ENCODE results near the gene STX1B. TPM values are rescaled to one million over a fixed set of nuclear protein-coding genes. Genes with fewer than 3 reads are reported as not detected.
"Not testable (repeated sequence)": the region's sequence is repeated elsewhere in the genome, so short reads cannot be mapped to it uniquely, and the experiment has no call there.

The STX1B gene
- total RNA-seq, 2 experiments from 2014 or later, result 0.47 to 2.1 TPM

DNA sequence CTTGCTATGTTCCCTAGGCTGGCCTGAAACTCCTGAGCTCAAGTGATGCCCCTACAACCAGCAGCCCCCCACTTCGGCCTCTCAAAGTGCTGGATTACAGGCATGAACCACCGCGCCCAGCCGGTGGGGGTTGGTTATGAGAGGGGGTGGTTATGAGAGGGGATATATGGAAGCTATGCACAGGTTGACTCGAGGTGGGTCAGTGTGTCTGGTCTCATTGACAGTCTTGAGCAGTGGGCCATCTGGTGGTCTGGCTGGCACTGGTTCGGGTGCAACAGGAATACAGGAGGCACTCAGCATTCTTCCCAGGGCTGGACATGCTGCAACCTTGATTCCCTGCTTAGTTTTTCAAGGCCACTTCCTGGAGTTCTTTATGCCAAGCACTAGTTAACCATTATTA is 5.6 kb upstream of the STX1B start:
- no TSS peak for BruUV-seq (replicated peaks)
- H3K79me2 ChIP-seq (ENCODE audit: insufficient read depth, low read depth, low read length), result no peaks in the 10 kb centered on the region
- intact Hi-C loops (cut with micrococcal nuclease; ENCODE audit: unreplicated experiment), result no loop called here
- no peaks in the 10 kb centered on the region for H3K9me2 ChIP-seq (ENCODE audit: insufficient read depth, low read length)
- ChIA-PET POLR2A (interaction anchor here (0.7 kb wide), 1 partner anchor 490 kb away, joined by 4 read pairs; no protein-coding TSS in a partner anchor), CTCF (ENCODE audit: unreplicated experiment) (no interaction called here)
- H2AFZ ChIP-seq (ENCODE audit: low read length), result no peak overlapping the region
- H3K4me2 ChIP-seq (ENCODE audit: low read length), result no peak overlapping the region
- H3K4me3 ChIP-seq (ENCODE audit: low read depth, low read length, poor library complexity, severe bottlenecking), result no peak overlapping the region
- DNase-seq (ENCODE audit: low spot score), result peak; percentile 19
- no peaks in the 10 kb centered on the region for H4K20me1 ChIP-seq (ENCODE audit: insufficient read depth, low read length)
- no peaks in the 10 kb centered on the region for H3K36me3 ChIP-seq (ENCODE audit: insufficient read depth, low read length)
- no peaks in the 10 kb centered on the region for H3K4me1 ChIP-seq (ENCODE audit: insufficient read depth, low read length, poor library complexity, severe bottlenecking)
- H3K27ac ChIP-seq (ENCODE audit: low read depth, low read length, poor library complexity, severe bottlenecking), result no peak overlapping the region
- H3K9me3 ChIP-seq (ENCODE audit: low read length), result no peaks in the 10 kb centered on the region
- TF ChIP-seq, protein P1, sequence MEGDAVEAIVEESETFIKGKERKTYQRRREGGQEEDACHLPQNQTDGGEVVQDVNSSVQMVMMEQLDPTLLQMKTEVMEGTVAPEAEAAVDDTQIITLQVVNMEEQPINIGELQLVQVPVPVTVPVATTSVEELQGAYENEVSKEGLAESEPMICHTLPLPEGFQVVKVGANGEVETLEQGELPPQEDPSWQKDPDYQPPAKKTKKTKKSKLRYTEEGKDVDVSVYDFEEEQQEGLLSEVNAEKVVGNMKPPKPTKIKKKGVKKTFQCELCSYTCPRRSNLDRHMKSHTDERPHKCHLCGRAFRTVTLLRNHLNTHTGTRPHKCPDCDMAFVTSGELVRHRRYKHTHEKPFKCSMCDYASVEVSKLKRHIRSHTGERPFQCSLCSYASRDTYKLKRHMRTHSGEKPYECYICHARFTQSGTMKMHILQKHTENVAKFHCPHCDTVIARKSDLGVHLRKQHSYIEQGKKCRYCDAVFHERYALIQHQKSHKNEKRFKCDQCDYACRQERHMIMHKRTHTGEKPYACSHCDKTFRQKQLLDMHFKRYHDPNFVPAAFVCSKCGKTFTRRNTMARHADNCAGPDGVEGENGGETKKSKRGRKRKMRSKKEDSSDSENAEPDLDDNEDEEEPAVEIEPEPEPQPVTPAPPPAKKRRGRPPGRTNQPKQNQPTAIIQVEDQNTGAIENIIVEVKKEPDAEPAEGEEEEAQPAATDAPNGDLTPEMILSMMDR (conservative IDR thresholded peaks at IDR 0.05; ENCODE audit: low read length), result peak; percentile 41
- no peak for TF ChIP-seq EZH2phosphoT487 (IDR thresholded peaks at IDR 0.05; ENCODE audit: borderline replicate concordance, low read depth, low read length)

DNA sequence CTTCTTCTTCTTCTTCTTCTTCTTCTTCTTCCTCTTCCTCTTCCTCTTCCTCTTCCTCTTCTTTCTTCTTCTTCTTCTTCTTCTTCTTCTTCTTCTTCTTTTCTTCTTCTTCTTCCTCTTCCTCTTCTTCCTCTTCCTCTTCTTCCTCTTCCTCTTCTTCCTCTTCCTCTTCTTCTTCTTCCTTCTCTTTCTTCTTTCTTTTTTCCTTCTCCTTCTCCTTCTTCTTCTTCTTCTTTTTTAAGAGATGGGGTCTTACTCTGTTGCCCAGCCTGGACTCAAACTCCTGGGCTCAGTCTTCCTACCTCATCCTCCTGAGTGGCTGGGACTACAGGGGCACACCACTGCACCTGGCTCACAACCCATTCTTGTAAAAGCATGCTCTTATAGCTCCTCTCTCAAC is 2.9 kb upstream of the STX1B start:
- intact Hi-C loops (cut with micrococcal nuclease; ENCODE audit: unreplicated experiment); H3K4me2 ChIP-seq (ENCODE audit: low read length); H3K9me3 ChIP-seq (ENCODE audit: low read length); H3K4me1 ChIP-seq (ENCODE audit: insufficient read depth, low read length, poor library complexity, severe bottlenecking); CTCF ChIA-PET (ENCODE audit: unreplicated experiment); H3K4me3 ChIP-seq (ENCODE audit: low read depth, low read length, poor library complexity, severe bottlenecking); H3K36me3 ChIP-seq (ENCODE audit: insufficient read depth, low read length); H3K27ac ChIP-seq (ENCODE audit: low read depth, low read length, poor library complexity, severe bottlenecking); H3K9me2 ChIP-seq (ENCODE audit: insufficient read depth, low read length); H4K20me1 ChIP-seq (ENCODE audit: insufficient read depth, low read length); H2AFZ ChIP-seq (ENCODE audit: low read length); BruUV-seq (replicated peaks); H3K79me2 ChIP-seq (ENCODE audit: insufficient read depth, low read depth, low read length); DNase-seq (ENCODE audit: low spot score): not testable (repeated sequence)
- POLR2A ChIA-PET, result interaction anchor here (1.1 kb wide), 1 partner anchor 267 kb away, joined by 3 read pairs; no protein-coding TSS in a partner anchor

DNA sequence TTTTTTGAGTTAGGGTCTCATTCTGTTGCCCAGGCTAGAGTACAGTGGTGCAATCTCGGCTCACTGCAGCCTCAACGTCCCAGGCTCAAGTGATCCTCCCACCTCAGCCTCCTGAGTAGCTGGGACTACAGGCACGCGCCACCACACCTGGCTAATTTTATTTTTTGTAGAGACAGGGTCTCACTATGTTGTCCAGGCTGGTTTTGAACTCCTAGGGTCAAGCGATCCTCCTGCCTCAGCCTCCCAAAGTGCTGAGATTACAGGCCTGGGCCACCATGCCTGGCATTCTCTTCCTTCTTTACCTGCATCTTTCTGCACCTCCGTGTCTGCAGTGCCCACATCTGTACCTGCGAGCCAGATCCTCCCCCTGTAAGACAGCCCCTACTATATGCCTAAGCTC is 1.4 kb upstream of the STX1B start:
- H3K4me1 ChIP-seq (ENCODE audit: insufficient read depth, low read length, poor library complexity, severe bottlenecking); H3K4me3 ChIP-seq (ENCODE audit: low read depth, low read length, poor library complexity, severe bottlenecking); CTCF ChIA-PET (ENCODE audit: unreplicated experiment); H3K79me2 ChIP-seq (ENCODE audit: insufficient read depth, low read depth, low read length); H3K4me2 ChIP-seq (ENCODE audit: low read length); H3K27ac ChIP-seq (ENCODE audit: low read depth, low read length, poor library complexity, severe bottlenecking); DNase-seq (ENCODE audit: low spot score); H3K36me3 ChIP-seq (ENCODE audit: insufficient read depth, low read length); H4K20me1 ChIP-seq (ENCODE audit: insufficient read depth, low read length); intact Hi-C loops (cut with micrococcal nuclease; ENCODE audit: unreplicated experiment); BruUV-seq (replicated peaks); H2AFZ ChIP-seq (ENCODE audit: low read length); H3K9me2 ChIP-seq (ENCODE audit: insufficient read depth, low read length); H3K9me3 ChIP-seq (ENCODE audit: low read length); POLR2A ChIA-PET: not testable (repeated sequence)

DNA sequence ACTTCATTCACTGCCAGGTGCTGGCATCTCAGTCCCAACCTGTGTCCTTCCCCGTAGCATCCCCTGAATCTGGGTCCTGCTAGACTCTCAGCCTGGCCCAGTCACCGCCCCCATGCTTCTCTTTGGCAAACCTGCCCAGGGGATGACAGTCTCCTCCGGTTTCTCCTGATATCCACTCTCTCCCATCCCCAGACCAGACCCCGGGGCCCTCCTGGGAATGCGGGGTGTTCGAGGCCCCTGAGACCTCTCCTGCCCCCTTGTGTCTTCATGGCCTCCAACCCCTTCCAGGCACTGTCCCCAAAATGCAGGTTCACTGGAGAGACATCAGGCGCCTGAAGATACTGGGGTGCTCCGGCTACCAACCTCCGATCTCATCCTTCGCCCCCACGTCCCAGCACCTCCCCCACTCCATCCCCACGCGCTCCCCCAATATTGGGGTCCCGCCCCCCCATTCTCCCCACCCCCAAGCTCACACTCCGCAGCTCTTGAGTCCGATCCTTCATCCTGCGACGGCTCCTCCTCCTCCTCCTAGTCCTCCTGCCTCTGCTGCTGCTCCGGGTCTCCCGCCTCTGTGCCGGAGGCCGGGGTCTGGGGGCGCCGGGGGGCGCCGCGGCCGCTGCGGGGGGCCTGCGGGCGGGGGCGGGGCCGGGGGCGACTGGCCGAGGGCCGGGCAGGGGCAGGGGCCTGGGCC is 399 bp downstream of the STX1B start:
- BruUV-seq (replicated peaks), result no TSS peak
- Histone ChIP-seq H3K9me3 (ENCODE audit: low read length) (no peaks in the 10 kb centered on the region), H3K79me2 (ENCODE audit: insufficient read depth, low read depth, low read length) (no peaks in the 10 kb centered on the region), H2AFZ (ENCODE audit: low read length) (no peak overlapping the region), H4K20me1 (ENCODE audit: insufficient read depth, low read length) (no peaks in the 10 kb centered on the region), H3K9me2 (ENCODE audit: insufficient read depth, low read length) (no peaks in the 10 kb centered on the region), H3K36me3 (ENCODE audit: insufficient read depth, low read length) (no peaks in the 10 kb centered on the region), H3K4me2 (ENCODE audit: low read length) (no peak overlapping the region), H3K4me3 (ENCODE audit: low read depth, low read length, poor library complexity, severe bottlenecking) (no peak overlapping the region), H3K27ac (ENCODE audit: low read depth, low read length, poor library complexity, severe bottlenecking) (no peak overlapping the region), H3K4me1 (ENCODE audit: insufficient read depth, low read length, poor library complexity, severe bottlenecking) (no peaks in the 10 kb centered on the region)
- no peak for TF ChIP-seq EZH2phosphoT487 (IDR thresholded peaks at IDR 0.05; ENCODE audit: borderline replicate concordance, low read depth, low read length)
- DNase-seq (ENCODE audit: low spot score), result no peak
- intact Hi-C loops (cut with micrococcal nuclease; ENCODE audit: unreplicated experiment), result no loop called here
- ChIA-PET CTCF (ENCODE audit: unreplicated experiment) (no interaction called here), POLR2A (no interaction called here)
